ENCODE results near the gene MTRFR. TPM values are rescaled to one million over a fixed set of nuclear protein-coding genes. Genes with fewer than 3 reads are reported as not detected.

MTRFR gene
- total RNA-seq, 1 experiment from 2014 or later, result 15.7 TPM

GRCh38 chr12:123268850-123269249 lies 35.6 kb downstream of the MTRFR start (continued):
- no peak for TF ChIP-seq ATF3 (CRISPR knock-in tag; conservative IDR thresholded peaks at IDR 0.05)
- TF ChIP-seq SOX15 (CRISPR knock-in tag; IDR thresholded peaks at IDR 0.05), result no peak
- TF ChIP-seq USF1 (CRISPR knock-in tag; IDR thresholded peaks at IDR 0.05), result no peak
- TF ChIP-seq ZNF423 (CRISPR knock-in tag; IDR thresholded peaks at IDR 0.05), result no peak

- peak; percentile 78 for DNase-seq (ENCODE audit: low spot score)
- POLR2A ChIA-PET, result interaction anchor here (0.6 to 2.7 kb wide), 5 partner anchors 27 to 315 kb away, joined by 4 to 15 read pairs (median 5); partner anchors contain the start of genes MPHOSPH9, MTRFR and TMED2
- H3K27me3 Mint-ChIP-seq (ENCODE audit: low read depth), result no peaks in the 10 kb centered on the region
- peaks cover 38% of the 10 kb centered on the region for H3K4me1 Mint-ChIP-seq
- peak; percentile 53 for ATAC-seq
- H3K4me3 Mint-ChIP-seq, result peak overlapping the region; percentile 92
- no peaks in the 10 kb centered on the region for H3K9me3 Mint-ChIP-seq
- peak overlapping the region; percentile 90 for H3K27ac Mint-ChIP-seq
- TF ChIP-seq E2F5 (CRISPR knock-in tag; IDR thresholded peaks at IDR 0.05) (peak; percentile 66; the same call in 1 of the 2 replicates), SP1 (CRISPR knock-in tag; conservative IDR thresholded peaks at IDR 0.05) (0 out of 2 replicates have a peak, but pooled peaks have one; percentile 34), CREM (CRISPR knock-in tag; IDR thresholded peaks at IDR 0.05) (no peak), ZNF281 (CRISPR knock-in tag; IDR thresholded peaks at IDR 0.05) (0 out of 2 replicates have a peak, but pooled peaks have one; percentile 47), HMGXB4 (CRISPR knock-in tag; IDR thresholded peaks at IDR 0.05) (0 out of 2 replicates have a peak, but pooled peaks have one; percentile 34), E2F1 (CRISPR knock-in tag; IDR thresholded peaks at IDR 0.05) (0 out of 2 replicates have a peak, but pooled peaks have one; percentile 42)
- CTCF ChIA-PET, result interaction anchor here (0.6 to 2.6 kb wide), 9 partner anchors 8 to 476 kb away, joined by 3 to 15 read pairs (median 3); partner anchors contain the start of genes MPHOSPH9 and MTRFR
- H3K36me3 Mint-ChIP-seq, result peaks cover 14% of the 10 kb centered on the region
Observed at GRCh38 chr12:123269395-123269892, 36.2 kb downstream of the MTRFR start.

GRCh38 chr12:123269896-123270213 lies 36.6 kb downstream of the MTRFR start:
- no peak for DNase-seq (ENCODE audit: low spot score)
- TF ChIP-seq ATF6 (CRISPR knock-in tag; IDR thresholded peaks at IDR 0.05), result no peak
- TF ChIP-seq ZNF512 (CRISPR knock-in tag; IDR thresholded peaks at IDR 0.05; ENCODE audit: borderline replicate concordance), result no peak
- no peak for TF ChIP-seq SMAD4 (CRISPR knock-in tag; IDR thresholded peaks at IDR 0.05)
- TF ChIP-seq ZNF671 (CRISPR knock-in tag; IDR thresholded peaks at IDR 0.05), result no peak
- no peak for TF ChIP-seq ZBTB21 (CRISPR knock-in tag; IDR thresholded peaks at IDR 0.05; ENCODE audit: borderline replicate concordance)
- TF ChIP-seq ZSCAN18 (CRISPR knock-in tag; IDR thresholded peaks at IDR 0.05), result no peak
- no peak for TF ChIP-seq ZNF121 (CRISPR knock-in tag; IDR thresholded peaks at IDR 0.05)
- no peak for TF ChIP-seq JUN (CRISPR knock-in tag; IDR thresholded peaks at IDR 0.05)
- no peak for TF ChIP-seq CREB1 (CRISPR knock-in tag; IDR thresholded peaks at IDR 0.05)
- no peak for TF ChIP-seq CREM (CRISPR knock-in tag; IDR thresholded peaks at IDR 0.05)
- no peak for TF ChIP-seq RORB (CRISPR knock-in tag; IDR thresholded peaks at IDR 0.05)

More at GRCh38 chr12:123269896-123270213, 36.6 kb downstream of the MTRFR start:
- H3K27me3 Mint-ChIP-seq (ENCODE audit: low read depth), result no peaks in the 10 kb centered on the region
- peak overlapping the region; percentile 92 for H3K4me3 Mint-ChIP-seq
- no peak for ATAC-seq
- H3K4me1 Mint-ChIP-seq, result peaks cover 37% of the 10 kb centered on the region
- POLR2A ChIA-PET, result interaction anchor here (0.6 to 2.7 kb wide), 6 partner anchors 28 to 314 kb away, joined by 3 to 15 read pairs (median 5); partner anchors contain the start of genes MPHOSPH9, MTRFR and TMED2
- H3K36me3 Mint-ChIP-seq, result peaks cover 10% of the 10 kb centered on the region
- no peak overlapping the region; the same call in 1 of the 2 replicates for H3K27ac Mint-ChIP-seq
- H3K9me3 Mint-ChIP-seq, result no peaks in the 10 kb centered on the region
- CTCF ChIA-PET, result interaction anchor here (1.0 to 2.6 kb wide), 5 partner anchors 8 to 96 kb away, joined by 3 to 15 read pairs (median 4); partner anchors contain the start of genes MPHOSPH9 and MTRFR

All from WTC11 (cell line).